H4 (cell line): ENCODE measurements around the gene MRPL10. TPM values are rescaled to one million over a fixed set of nuclear protein-coding genes. Genes with fewer than 3 reads are reported as not detected.
A peak's percentile ranks its signal among the peaks of the same experiment; 100 is the strongest.

Experiments used
- DNase-seq: peaks from one replicate; pipeline ENCODE4 v3.0.0-alpha.2; 2015; ENCODE audit warnings: low spot score
- total RNA-seq: library from RNA; depleted of rRNA; stranded (reverse); fragments of >200 nt; shearing (Covaris generic); gene quantifications from 2 replicates; pipeline ENCODE4 v1.2.3, GENCODE V29; 2014

Gene MRPL10
- total RNA-seq, 1 experiment from 2014 or later = 69.1 TPM

DNA sequence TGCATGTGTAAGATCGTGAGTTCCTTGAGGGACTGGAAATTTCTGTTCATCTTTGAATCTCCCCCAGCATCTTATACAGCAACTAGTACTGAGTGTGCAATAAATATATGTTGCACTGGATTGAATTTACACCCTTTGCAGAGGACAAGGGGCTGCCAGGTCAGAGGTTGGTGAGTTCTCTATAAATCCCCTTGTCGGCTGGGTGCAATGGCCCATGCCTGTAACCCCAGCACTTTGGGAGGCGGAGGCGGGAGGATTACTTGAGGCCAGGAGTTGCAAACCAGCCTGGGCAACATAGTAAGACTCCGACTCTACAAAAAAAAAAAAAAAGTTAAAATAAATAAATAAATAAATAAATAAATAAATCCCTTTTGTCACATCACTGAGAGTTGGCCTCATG lies 29.0 kb upstream of the MRPL10 start:
- no peak for DNase-seq

DNA sequence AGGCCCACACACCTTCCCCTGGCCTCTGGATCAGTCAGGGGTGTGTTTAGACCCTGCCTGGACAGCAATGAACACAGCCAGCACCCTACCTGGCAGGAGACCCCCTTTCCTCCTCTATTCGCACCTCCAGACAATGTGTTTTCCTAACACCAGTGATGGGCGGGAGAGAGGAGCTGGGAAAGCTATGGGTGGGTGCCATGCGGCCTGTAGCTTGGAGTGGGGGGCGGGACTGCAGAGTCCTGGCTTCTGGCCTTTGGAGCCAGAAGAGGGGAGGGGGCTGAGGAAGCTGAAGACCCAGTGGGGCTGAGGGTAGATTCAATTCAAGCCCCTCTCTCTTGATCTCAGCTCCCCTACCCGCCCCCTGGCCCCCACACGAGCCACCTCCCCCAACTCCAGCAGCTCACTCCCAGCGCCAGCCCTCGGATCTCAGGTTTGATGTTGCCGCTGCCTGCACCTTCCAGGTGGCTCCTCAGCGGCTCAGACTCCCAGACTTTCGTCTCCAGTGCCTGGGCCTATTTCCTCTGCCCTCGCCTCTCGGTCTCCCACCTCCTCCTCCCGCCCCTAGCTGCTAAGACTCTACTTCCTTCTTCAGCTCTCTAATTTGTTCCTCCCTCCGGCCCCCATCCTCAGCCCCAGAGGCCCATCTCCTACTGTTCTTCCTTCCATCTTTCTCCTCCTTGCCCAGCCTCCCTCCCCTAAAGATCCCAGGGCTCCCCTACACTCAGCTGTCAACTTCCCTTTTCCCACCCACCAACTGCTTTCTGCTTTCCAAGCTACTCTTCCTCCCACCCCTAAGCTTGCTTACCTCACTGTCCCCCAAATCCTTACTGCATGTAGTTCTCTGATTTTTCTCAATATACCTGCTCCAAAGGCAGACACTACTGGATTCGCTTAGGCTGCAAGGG lies 26.5 kb upstream of the MRPL10 start:
- no peak for DNase-seq

DNA sequence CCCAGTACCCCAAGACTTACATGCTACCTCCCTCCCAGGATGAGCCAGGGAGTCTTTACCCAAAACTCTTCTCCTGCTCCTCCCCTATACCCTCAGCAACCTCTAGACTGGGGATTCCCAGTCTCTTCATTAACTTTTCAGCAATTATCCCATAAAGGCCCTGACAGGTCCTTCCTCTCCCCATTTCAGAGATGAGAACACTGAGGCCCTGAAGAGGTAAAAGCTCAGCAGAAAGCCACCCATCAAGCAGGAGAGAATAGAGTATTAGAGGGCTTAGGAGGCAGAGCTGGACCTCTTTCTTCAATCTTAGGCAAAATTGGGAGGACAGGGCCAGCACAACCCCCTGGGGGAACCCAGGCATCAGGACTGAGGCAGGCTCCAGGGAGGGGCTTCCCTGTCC lies 25.5 kb upstream of the MRPL10 start:
- no peak for DNase-seq

DNA sequence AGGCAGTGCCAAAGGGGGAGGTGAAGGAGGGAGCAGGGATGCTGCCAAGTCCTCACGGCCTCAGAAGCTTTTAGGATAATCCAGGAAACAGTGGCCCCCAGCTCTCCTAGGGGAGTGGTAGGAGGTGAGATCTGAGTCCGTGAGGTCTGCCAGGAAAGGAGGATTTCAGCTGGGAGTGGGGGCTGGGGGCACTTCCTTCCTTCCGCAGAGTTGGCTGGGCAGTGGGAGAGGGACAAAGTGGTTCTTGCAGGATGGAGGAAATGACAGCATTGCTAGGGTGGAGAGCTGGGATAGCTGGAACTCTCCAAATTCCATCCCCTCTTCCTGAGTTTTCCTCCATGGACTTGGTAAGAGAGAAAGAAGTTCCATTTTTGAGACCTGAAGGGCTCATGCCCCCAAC lies 24.4 kb upstream of the MRPL10 start:
- no peak for DNase-seq

DNA sequence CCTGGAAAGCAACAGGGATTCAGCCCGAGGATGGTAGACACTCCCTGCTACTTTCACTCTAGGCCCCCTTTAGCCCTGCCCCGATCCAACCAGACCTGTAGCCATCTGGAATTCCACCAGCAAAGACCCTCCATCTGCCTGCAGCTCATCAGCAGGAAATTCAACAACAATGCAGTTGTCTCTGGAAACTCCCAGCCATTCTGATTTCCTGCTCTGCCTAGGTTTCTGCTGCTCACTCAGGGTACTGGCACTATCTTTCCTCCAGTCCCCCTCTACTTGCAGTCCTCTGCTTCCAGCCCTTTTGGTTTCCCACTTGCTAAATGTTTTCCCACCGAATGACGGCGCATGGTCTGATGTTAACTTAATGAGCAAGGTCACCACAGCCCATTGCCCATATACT lies 22.3 kb upstream of the MRPL10 start:
- no peak for DNase-seq

DNA sequence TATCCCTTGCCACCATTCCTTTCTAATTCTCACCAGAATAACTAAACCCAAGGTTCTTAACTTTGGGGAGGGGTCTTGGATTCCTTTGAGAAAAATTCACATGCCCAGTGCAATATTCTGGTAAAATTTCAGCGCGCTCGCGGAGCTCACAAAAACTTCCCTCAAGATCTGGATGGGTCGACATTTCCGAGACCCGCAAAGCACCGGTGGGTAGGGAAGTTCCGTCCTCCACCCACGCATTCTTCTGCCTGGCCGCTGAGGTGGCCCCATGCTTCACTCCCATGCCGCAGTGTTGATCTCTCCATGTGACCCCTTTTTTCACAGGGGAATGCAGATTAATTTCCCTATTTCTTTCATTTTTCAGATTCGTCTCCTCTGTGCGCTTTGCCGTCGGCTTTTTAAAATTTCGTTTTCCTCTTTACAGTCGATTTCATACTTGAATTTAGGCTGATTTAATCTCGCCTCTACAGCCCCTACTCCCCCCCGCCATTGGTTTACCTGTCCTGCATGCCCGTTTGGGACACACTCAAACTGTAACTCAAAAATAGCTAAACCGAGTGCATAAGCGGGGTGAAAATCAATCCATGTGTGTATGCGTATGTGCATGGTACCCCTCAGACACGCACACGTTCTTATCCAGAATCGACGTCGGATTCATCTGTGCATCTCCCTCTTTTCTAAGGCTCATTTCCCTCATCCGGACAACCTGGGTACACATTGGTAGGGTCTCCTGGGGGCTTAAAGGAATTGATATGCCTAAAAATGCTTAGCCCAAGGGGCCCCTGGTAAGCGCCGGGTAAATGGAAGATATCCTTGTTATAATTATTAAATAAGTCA lies 21.0 kb upstream of the MRPL10 start:
- DNase-seq = no peak

DNA sequence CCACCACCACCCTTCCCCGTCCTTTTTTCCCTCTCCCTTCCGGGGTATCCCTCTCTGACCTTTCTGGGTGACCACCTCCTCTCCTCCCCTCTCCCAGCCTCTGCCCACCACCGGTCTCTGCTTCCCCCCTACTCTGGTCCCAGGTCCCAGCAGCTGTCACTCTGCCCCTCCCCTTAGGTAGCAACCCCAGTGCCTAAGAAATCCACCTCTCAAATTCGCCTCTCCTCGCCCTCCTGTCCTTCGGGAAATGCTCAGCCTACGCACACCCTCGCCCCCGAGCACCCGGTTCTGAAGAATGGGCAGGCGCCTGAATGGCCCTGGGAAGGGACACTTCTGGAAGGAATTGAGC lies 20.4 kb upstream of the MRPL10 start:
- no peak for DNase-seq

DNA sequence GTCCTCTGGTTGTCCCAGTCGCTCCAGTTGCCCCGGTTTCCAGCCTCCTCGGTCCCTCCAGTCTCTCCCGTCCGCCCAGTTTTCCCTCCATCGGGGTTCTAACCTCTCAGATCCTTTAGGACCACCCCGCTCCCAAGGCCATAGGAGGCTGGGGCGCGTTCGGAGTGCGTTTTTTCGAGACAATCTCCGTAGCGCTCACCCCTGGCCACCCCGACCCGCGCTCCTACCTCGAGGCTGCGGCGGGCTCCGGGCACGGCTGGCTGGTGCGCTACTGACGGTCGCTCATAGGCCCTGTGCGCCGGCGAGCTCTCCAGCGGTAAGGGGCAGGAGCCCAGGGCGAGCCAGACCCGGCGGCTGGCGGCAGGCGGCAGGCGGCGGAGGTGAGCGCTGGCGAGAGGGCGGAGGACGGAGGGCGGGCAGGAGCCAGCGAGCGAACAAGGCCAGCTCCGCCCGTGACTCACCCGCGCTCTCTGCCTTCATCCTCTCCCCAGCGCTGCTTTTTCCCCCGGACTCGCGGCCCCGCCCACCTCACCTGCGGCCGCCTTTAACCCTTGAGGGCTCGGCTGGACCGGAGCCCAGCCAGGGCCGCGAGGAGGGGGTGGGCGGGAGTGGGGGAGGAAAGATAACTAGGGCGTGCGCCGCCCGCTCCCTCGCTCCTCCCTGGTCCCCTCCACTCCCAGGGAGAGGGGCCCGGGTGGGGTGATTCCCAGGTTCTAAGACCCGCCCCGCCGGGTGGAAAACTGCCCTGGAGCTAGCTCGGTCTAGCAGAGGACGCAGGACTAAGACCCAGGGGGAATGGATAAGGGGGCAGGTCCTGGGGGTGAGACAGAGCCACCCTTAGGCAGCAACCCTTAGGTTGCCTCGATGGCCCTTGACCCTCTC lies 19.6 kb upstream of the MRPL10 start, which contains the start of gene SP6:
TSS of gene SP6 (minus strand) at position 472 of the 882 bp plus-strand sequence. CDS start 2,734 bp downstream, outside the sequence.
- peak; percentile 71 for DNase-seq

DNA sequence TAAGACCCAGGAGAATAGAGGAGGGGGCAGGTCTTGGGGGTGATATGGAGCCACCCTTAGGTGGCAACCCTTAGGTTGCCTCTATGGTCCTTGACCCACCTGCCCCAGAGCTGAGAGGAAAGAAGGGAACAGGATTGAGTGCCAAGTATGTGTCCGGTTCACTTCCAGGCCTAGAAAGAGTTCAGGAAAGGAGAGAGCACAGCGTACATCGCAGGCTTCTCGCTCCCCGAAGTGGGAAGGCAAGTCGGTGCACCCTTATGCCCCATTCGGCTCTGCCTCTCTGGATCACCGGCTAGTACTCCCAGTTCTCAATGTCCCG lies 19.0 kb upstream of the MRPL10 start:
- DNase-seq = no peak

DNA sequence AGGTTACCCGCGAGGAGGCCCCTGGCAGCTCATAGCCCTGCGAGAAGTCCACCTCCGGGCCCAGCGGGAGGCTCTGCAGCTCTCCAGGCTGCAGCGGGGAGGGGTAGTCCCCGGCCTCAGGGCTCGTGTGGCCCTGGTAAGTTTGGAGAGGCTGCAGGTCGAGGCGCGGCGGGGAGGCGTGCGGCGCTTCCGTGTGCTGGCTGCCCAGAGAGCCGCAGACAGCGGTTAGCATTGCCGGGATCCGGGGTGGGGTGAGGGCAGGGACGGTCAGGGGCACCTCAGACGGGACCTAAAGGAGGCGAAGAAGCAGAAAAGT lies 16.8 kb upstream of the MRPL10 start:
- DNase-seq = no peak

DNA sequence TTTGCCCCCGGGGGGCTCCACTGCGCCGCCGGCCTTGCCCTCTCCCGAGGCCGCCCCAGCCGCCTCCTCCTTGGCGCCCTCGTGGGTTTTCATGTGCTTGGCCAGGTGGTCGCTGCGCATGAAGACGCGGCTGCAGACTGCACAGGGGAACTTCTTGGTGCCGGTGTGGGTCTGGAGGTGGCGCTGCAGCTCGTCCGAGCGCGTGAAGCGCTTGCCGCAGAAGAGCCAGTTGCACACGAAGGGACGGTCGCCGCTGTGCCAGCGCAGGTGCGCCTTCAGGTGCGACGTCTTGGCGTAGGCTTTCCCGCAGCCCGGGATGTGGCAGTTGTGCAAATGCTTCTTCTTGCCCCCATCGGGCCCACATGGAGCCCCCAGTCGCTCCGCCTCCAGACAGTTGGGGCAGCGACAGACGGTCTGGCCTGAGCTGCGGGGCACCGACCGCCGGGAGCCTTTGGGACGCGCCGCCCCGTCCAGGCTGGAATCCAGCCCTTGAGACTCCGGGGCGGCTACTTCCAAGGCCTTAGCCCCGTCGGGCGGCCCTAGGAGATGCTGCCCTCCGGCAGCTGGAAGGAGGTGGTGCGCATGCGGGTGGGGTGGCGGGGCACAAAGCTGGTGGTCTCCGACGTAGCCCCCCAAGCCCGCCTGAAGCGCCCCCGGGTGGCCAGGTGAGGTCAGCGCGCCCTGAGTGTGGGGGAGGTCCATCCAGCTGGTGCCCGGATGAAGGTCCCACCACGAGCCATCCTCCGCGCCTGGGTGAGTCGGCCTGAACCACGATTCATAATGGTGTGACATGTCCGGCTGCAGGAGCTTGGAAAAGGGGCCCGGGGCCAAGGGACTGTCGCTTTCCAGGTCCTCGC lies 16.2 kb upstream of the MRPL10 start:
- DNase-seq = no peak

DNA sequence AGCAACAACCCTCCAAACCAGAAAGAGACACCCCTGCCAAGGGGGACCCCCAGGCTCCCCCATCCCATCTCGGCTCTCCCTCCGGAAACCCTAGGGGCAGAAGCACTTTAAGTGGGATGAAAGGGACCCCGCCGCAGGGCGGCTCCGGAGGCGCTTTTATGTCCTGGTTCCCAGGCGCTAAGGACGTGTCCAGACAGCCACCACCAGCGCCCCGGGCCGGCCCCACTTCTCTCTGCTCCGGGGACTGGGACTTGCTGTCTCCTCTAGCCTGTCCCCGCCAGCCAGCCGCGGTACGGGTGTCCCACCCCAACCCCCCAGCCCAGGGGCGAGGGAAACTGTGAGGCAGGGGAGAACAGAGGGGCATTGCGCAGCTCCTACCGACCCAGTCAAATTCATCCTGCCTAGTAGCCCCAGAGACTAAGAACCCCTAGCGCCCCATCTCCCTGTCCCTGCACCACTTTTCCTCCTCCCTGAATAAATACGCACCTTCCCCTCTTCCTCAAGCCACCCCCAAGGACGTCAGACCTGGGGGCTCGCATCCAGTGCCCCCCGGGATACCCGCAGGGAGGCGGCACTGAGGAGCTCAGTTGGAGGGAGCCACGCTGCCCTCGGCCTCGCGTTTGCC lies 15.5 kb upstream of the MRPL10 start:
- DNase-seq = no peak

DNA sequence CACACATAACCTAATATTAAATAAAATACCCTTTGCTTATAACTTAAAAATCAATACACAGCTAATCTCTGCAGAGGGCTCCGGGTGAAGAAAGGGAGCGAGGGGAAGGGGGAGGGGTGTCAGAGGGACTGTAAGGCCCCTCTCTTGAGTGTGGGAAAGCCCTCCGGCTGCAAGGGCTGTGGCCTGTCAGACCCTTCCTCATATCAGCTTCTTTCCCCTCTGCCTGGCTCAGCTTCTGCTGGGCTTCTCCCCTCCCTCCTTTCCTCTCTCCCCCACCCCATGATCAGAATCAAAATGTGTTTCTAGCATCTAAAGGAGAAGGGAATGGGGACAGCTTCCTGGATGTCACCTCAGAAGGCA lies 14.4 kb upstream of the MRPL10 start:
- DNase-seq = no peak

DNA sequence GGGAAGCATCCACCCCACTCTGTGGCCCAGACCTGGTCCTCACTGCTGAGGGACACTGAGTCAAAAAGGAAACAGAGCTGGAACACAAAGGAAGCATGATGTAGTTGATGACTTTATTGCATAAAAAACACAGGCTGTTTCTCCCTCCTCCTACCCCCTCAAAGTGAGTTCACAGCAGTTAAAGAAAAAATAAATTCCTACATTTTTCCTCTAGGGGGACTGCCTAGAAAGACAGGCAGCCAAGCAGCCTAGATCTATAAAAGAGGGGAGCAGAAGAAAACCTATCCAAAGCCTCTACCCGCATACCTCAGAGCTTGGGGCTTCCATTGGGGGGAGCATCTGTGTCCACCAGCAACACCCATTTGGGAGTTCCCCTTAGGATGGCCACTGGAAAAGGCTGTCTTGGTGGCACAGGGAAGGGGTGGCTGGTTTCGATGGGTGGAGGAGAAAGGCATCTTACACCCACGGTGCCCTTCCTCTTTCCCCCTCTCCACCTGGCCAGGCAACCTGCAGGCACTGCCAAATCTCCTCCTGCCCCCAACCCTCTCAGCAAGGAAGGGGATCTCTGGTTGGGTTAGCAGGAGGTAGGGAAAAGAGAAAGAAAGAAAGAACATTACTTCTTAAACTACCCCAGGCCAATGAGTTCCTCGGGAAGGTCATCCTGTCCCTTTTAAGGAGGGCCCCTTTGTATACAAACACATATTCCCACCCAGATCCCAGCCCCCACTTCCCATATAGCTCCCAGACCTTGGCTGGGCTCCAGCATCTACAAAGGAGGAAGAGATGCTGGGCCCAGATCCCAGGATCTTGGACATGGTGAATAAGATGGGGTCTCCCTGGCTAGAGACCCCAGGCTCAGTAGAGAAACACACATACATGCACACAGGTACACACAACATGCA lies 13.7 kb upstream of the MRPL10 start:
- DNase-seq = no peak

DNA sequence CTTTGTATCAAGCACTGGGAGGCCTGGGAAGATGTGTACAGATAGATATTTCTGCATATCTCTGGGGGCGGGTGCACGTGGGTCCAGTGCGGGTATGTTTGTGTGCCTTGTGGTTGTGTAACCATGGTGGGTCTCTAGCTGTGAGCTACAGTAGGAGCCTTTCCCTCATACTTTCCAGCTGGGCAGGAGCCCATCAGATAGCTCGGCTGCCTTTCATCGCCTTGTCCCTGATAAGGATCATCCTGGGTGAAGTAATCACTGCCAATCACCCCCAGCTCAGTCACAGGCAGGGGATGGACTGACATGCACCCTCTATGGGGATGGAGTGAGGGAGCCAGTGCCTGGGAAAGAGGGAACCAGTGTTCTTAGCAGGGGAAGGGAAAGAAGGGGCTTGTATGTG lies 12.9 kb upstream of the MRPL10 start:
- DNase-seq = no peak

DNA sequence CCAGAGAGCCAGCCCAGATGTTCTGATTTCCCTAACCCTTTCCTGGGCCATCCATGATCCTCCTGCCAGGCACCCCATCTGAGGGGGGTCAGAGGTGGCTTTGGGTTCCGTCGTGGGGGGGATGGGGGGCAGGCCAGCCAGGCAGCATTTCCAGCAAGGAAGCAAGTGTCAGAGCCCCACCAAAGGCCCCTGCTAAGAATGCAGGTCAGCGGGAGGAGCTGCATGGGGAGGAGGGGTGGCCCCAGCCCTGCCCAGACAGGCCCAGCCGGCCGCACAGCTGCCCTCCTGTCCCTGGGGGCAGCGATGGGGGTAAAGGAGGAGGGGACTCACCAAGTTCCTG lies 12.0 kb upstream of the MRPL10 start:
- no peak for DNase-seq

DNA sequence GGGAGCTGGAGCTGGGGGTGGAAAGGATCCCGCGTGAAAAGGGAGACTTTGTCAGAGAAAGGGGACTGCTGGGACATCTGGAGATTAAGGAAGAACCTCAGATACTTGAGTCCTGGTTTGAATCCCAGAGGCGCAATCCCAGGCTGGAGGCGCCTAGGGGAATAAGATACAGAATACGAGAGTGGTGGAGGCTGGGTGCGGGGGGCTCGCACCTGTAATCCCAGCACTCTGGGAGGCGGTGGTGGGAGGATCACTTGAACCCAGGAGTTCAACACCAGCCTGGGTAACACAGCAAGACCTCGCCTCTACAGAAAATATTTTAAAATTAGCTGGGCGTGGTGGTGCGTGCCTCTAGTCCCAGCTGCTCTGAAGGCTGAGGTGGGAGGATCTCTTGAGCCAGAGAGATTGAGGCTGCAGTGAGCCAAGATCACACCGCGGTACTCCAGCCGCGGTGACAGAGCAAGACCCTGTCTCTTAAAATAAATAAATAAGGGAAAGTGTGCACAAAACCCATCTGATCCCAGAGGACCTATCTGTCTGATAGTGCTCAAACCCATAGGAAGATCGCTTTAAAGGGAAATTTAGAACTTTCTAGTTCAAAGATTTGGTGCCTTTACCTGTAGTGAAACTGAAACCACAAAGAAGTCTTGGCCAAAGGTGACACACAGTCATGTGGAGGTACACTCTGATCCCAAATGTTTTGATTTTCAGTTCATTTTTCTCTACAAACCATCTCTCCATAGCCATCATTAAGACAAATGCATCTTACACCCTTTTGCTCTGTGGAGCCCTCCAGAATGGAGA lies 10.3 kb upstream of the MRPL10 start:
- DNase-seq = no peak

DNA sequence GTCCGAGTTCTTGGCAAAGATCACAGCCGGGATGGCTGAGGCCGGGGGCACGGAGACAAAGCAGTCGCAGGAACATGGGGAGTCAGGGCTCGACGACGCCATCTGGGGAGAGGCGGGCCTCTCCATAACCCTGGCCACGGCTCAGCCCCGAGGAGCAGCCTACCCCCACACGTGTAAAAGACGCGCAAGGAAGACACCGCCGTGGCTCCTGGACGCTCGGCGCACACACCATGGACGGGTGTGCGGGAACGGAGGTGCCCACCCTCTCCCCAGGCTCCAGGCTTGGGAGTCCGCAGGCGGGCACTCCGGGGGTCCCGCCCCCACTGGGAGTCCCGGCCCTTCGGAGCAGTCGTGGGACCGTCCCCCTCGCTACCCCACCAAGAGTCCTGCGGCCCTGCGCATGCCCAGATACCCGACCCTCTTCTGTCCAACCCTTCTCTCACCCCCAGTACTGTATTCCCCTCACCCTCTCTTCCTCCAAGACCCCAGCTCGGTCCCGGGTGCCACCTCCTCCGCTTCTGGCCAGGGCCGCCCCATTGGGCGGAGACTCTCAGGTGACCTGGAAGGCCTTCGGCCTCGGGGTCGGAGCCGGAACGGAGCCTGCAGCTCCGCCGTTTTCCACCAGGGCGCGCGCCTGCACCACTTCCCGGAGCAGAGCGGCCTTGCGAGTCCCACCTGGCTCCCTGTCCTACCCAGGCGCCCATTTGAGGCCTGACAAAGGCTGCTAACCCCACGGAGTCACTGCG lies 9.6 kb upstream of the MRPL10 start, which contains the start of gene SCRN2:
TSS of gene SCRN2 (minus strand) at position 532 of the 746 bp plus-strand sequence. CDS start at position 102, 430 bp downstream.
- peak; percentile 85 for DNase-seq
